WTC11 (cell line): ENCODE measurements around the gene ANK2. TPM values are rescaled to one million over a fixed set of nuclear protein-coding genes. Genes with fewer than 3 reads are reported as not detected.

Experiments used
- ATAC-seq: fragments of 200-7000 bp; cut with Tn5 transposase; 2 replicates; pipeline ENCODE4 v1.10.0; 2021; ENCODE audit warnings: mild to moderate bottlenecking, moderate library complexity
- CTCF ChIA-PET: fragments of 300-600 bp; sonication (Branson Sonifier 250); formaldehyde crosslinking; loops from one replicate; lab custom pipeline; 2021; ENCODE audit warnings: antibody characterized with exemption; lab: Charles Lee
- POLR2A ChIA-PET: fragments of 350-600 bp; sonication (Branson Sonifier 250); formaldehyde crosslinking; loops from one replicate; lab custom pipeline; 2021; ENCODE audit warnings: antibody characterized with exemption; lab: Charles Lee
- DNase-seq: peaks from one replicate; pipeline ENCODE4 v3.0.0; 2021; ENCODE audit warnings: low spot score
- H3K27ac Mint-ChIP-seq: 2 replicates; pipeline ENCODE4 v1.8.0; 2021; ENCODE audit warnings: mixed read lengths
- H3K27me3 Mint-ChIP-seq: 2 replicates; pipeline ENCODE4 v1.8.0; 2021; ENCODE audit warnings: low read depth, mild to moderate bottlenecking, moderate library complexity, mixed read lengths
- H3K36me3 Mint-ChIP-seq: 2 replicates; pipeline ENCODE4 v1.8.0; 2021; ENCODE audit warnings: mixed read lengths
- H3K4me1 Mint-ChIP-seq: 2 replicates; pipeline ENCODE4 v1.8.0; 2022; ENCODE audit warnings: mixed read lengths
- H3K4me3 Mint-ChIP-seq: 2 replicates; pipeline ENCODE4 v1.8.0; 2021; ENCODE audit warnings: mild to moderate bottlenecking, moderate library complexity, mixed read lengths
- H3K9me3 Mint-ChIP-seq: 2 replicates; pipeline ENCODE4 v1.8.0; 2021; ENCODE audit warnings: mixed read lengths
- CREB1 ChIP-seq: sonication (generic); formaldehyde crosslinking; IDR thresholded peaks from 2 replicates; pipeline ENCODE4 v1.8.0; 2023; ENCODE audit warnings: mild to moderate bottlenecking, missing genetic modification reagents
- ELF4 ChIP-seq: sonication (generic); formaldehyde crosslinking; IDR thresholded peaks from 2 replicates; pipeline ENCODE4 v1.8.1; 2022; ENCODE audit warnings: low read depth, mild to moderate bottlenecking, moderate library complexity, missing genetic modification reagents
- ESRRA ChIP-seq: sonication (generic); formaldehyde crosslinking; IDR thresholded peaks from 2 replicates; pipeline ENCODE4 v1.8.1; 2022; ENCODE audit warnings: mild to moderate bottlenecking, missing genetic modification reagents, borderline replicate concordance
- MYBL2 ChIP-seq: sonication (generic); formaldehyde crosslinking; IDR thresholded peaks from 2 replicates; pipeline ENCODE4 v1.8.1; 2023; ENCODE audit warnings: mild to moderate bottlenecking, moderate library complexity, missing genetic modification reagents
- SMAD3 ChIP-seq: sonication (generic); formaldehyde crosslinking; IDR thresholded peaks from 2 replicates; pipeline ENCODE4 v1.8.0; 2022; ENCODE audit warnings: missing genetic modification reagents, mild to moderate bottlenecking, borderline replicate concordance
- SOX15 ChIP-seq: fragments of 250-450 bp; sonication (Bioruptor Pico); IDR thresholded peaks from 2 replicates; pipeline ENCODE4 v1.9.0; 2021; ENCODE audit warnings: mild to moderate bottlenecking
- TEAD1 ChIP-seq: sonication (generic); formaldehyde crosslinking; IDR thresholded peaks from 2 replicates; pipeline ENCODE4 v1.8.0; 2022; ENCODE audit warnings: mild to moderate bottlenecking, missing genetic modification reagents
- total RNA-seq: library from RNA; stranded (reverse); gene quantifications from 3 replicates; pipeline ENCODE4 v1.2.3, GENCODE V29; 2021
- TF ChIP-seq, protein P1 (sequence below): sonication (generic); formaldehyde crosslinking; IDR thresholded peaks from 2 replicates; pipeline ENCODE4 v1.8.1; 2023; ENCODE audit warnings: mild to moderate bottlenecking, missing genetic modification reagents
- TF ChIP-seq, protein P2 (sequence below): fragments of 250-450 bp; sonication (Bioruptor Pico); IDR thresholded peaks from 2 replicates; pipeline ENCODE4 v1.8.0; 2021; ENCODE audit warnings: mild to moderate bottlenecking
- TF ChIP-seq, protein P3 (sequence below): sonication (generic); formaldehyde crosslinking; conservative IDR thresholded peaks from 2 replicates; pipeline ENCODE4 v1.8.1; 2023; ENCODE audit warnings: mild to moderate bottlenecking, low read depth, missing genetic modification reagents, moderate library complexity
- TF ChIP-seq, protein P4 (sequence below): sonication (generic); formaldehyde crosslinking; IDR thresholded peaks from 2 replicates; pipeline ENCODE4 v1.8.0; 2023; ENCODE audit warnings: missing genetic modification reagents, mild to moderate bottlenecking, borderline replicate concordance
- TF ChIP-seq, protein P5 (sequence below): sonication (generic); formaldehyde crosslinking; IDR thresholded peaks from 2 replicates; pipeline ENCODE4 v1.8.1; 2022; ENCODE audit warnings: missing genetic modification reagents, borderline replicate concordance
- TF ChIP-seq, protein P6 (sequence below): sonication (generic); formaldehyde crosslinking; IDR thresholded peaks from 2 replicates; pipeline ENCODE4 v1.8.1; 2023; ENCODE audit warnings: mild to moderate bottlenecking, missing genetic modification reagents
- TF ChIP-seq, protein P7 (sequence below): sonication (generic); formaldehyde crosslinking; IDR thresholded peaks from 2 replicates; pipeline ENCODE4 v1.8.0; 2022; ENCODE audit warnings: mild to moderate bottlenecking, missing genetic modification reagents
- TF ChIP-seq, protein P8 (sequence below): sonication (generic); formaldehyde crosslinking; IDR thresholded peaks from 2 replicates; pipeline ENCODE4 v1.8.0; 2022; ENCODE audit warnings: missing genetic modification reagents
- TF ChIP-seq, protein P9 (sequence below): sonication (generic); formaldehyde crosslinking; IDR thresholded peaks from 2 replicates; pipeline ENCODE4 v1.8.1; 2022; ENCODE audit warnings: low read depth, missing genetic modification reagents, borderline replicate concordance

Gene ANK2
- total RNA-seq, 1 experiment from 2014 or later, result 27.9 TPM

DNA sequence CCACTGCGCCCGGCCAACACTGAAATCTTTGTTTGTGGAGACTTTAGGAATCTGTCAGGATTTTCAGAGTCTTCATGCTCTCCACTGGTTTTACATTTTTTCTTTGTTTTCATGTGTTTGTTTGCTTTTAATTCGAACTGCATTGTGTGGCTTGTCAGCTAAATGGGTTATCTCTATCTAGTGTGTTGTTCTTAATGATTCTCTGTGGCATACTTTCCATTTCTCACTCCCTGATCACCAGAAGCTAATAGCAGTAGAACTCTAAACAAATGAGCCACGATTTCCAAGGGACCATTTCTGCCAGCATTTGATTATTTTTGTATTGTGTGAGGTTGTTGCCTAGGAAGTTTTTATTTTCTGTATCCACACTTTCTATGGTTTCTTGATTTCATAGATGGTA is 359.7 kb downstream of the ANK2 start (continued):
- TF ChIP-seq, protein P1, sequence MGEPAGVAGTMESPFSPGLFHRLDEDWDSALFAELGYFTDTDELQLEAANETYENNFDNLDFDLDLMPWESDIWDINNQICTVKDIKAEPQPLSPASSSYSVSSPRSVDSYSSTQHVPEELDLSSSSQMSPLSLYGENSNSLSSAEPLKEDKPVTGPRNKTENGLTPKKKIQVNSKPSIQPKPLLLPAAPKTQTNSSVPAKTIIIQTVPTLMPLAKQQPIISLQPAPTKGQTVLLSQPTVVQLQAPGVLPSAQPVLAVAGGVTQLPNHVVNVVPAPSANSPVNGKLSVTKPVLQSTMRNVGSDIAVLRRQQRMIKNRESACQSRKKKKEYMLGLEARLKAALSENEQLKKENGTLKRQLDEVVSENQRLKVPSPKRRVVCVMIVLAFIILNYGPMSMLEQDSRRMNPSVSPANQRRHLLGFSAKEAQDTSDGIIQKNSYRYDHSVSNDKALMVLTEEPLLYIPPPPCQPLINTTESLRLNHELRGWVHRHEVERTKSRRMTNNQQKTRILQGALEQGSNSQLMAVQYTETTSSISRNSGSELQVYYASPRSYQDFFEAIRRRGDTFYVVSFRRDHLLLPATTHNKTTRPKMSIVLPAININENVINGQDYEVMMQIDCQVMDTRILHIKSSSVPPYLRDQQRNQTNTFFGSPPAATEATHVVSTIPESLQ (CRISPR knock-in tag), result no peak
- TF ChIP-seq ELF4 (no peak), CREB1 (no peak), TEAD1 (CRISPR knock-in tag) (no peak)
- TF ChIP-seq, protein P2, sequence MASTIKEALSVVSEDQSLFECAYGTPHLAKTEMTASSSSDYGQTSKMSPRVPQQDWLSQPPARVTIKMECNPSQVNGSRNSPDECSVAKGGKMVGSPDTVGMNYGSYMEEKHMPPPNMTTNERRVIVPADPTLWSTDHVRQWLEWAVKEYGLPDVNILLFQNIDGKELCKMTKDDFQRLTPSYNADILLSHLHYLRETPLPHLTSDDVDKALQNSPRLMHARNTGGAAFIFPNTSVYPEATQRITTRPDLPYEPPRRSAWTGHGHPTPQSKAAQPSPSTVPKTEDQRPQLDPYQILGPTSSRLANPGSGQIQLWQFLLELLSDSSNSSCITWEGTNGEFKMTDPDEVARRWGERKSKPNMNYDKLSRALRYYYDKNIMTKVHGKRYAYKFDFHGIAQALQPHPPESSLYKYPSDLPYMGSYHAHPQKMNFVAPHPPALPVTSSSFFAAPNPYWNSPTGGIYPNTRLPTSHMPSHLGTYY (CRISPR knock-in tag), result no peak
- TF ChIP-seq, protein P3, sequence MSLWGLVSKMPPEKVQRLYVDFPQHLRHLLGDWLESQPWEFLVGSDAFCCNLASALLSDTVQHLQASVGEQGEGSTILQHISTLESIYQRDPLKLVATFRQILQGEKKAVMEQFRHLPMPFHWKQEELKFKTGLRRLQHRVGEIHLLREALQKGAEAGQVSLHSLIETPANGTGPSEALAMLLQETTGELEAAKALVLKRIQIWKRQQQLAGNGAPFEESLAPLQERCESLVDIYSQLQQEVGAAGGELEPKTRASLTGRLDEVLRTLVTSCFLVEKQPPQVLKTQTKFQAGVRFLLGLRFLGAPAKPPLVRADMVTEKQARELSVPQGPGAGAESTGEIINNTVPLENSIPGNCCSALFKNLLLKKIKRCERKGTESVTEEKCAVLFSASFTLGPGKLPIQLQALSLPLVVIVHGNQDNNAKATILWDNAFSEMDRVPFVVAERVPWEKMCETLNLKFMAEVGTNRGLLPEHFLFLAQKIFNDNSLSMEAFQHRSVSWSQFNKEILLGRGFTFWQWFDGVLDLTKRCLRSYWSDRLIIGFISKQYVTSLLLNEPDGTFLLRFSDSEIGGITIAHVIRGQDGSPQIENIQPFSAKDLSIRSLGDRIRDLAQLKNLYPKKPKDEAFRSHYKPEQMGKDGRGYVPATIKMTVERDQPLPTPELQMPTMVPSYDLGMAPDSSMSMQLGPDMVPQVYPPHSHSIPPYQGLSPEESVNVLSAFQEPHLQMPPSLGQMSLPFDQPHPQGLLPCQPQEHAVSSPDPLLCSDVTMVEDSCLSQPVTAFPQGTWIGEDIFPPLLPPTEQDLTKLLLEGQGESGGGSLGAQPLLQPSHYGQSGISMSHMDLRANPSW (CRISPR knock-in tag), result no peak
- TF ChIP-seq, protein P4, sequence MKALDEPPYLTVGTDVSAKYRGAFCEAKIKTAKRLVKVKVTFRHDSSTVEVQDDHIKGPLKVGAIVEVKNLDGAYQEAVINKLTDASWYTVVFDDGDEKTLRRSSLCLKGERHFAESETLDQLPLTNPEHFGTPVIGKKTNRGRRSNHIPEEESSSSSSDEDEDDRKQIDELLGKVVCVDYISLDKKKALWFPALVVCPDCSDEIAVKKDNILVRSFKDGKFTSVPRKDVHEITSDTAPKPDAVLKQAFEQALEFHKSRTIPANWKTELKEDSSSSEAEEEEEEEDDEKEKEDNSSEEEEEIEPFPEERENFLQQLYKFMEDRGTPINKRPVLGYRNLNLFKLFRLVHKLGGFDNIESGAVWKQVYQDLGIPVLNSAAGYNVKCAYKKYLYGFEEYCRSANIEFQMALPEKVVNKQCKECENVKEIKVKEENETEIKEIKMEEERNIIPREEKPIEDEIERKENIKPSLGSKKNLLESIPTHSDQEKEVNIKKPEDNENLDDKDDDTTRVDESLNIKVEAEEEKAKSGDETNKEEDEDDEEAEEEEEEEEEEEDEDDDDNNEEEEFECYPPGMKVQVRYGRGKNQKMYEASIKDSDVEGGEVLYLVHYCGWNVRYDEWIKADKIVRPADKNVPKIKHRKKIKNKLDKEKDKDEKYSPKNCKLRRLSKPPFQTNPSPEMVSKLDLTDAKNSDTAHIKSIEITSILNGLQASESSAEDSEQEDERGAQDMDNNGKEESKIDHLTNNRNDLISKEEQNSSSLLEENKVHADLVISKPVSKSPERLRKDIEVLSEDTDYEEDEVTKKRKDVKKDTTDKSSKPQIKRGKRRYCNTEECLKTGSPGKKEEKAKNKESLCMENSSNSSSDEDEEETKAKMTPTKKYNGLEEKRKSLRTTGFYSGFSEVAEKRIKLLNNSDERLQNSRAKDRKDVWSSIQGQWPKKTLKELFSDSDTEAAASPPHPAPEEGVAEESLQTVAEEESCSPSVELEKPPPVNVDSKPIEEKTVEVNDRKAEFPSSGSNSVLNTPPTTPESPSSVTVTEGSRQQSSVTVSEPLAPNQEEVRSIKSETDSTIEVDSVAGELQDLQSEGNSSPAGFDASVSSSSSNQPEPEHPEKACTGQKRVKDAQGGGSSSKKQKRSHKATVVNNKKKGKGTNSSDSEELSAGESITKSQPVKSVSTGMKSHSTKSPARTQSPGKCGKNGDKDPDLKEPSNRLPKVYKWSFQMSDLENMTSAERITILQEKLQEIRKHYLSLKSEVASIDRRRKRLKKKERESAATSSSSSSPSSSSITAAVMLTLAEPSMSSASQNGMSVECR (CRISPR knock-in tag), result no peak
- TF ChIP-seq, protein P5, sequence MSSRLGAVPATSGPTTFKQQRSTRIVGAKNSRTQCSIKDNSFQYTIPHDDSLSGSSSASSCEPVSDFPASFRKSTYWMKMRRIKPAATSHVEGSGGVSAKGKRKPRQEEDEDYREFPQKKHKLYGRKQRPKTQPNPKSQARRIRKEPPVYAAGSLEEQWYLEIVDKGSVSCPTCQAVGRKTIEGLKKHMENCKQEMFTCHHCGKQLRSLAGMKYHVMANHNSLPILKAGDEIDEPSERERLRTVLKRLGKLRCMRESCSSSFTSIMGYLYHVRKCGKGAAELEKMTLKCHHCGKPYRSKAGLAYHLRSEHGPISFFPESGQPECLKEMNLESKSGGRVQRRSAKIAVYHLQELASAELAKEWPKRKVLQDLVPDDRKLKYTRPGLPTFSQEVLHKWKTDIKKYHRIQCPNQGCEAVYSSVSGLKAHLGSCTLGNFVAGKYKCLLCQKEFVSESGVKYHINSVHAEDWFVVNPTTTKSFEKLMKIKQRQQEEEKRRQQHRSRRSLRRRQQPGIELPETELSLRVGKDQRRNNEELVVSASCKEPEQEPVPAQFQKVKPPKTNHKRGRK (CRISPR knock-in tag), result no peak
- TF ChIP-seq, protein P6, sequence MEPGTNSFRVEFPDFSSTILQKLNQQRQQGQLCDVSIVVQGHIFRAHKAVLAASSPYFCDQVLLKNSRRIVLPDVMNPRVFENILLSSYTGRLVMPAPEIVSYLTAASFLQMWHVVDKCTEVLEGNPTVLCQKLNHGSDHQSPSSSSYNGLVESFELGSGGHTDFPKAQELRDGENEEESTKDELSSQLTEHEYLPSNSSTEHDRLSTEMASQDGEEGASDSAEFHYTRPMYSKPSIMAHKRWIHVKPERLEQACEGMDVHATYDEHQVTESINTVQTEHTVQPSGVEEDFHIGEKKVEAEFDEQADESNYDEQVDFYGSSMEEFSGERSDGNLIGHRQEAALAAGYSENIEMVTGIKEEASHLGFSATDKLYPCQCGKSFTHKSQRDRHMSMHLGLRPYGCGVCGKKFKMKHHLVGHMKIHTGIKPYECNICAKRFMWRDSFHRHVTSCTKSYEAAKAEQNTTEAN (CRISPR knock-in tag), result no peak

DNA sequence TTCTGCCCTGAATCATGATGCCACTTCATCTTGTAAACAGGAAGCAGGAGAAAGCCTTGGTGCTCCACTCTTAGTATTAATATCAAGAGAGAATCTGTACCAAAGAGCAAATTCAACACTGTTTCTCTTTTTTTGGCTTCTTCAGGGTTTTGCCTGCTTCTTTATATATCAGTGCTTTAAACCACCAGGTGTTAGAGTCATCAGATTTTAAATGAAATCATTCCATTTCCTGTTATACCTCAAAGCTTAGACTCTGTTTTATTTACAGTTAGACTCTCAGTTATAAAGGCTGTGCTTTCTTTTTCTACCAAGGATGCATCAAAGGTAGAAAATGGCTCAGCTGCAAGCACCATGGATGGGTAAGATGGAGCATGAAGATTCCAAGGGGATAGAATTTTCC is 361.2 kb downstream of the ANK2 start:
- POLR2A ChIA-PET, result no interaction called here
- Mint-ChIP-seq H3K27ac (no peak overlapping the region), H3K27me3 (no peaks in the 10 kb centered on the region), H3K4me1 (peaks cover 24% of the 10 kb centered on the region), H3K36me3 (no peaks in the 10 kb centered on the region), H3K4me3 (no peak overlapping the region), H3K9me3 (peaks cover 6% of the 10 kb centered on the region; the same call in 1 of the 2 replicates)
- CTCF ChIA-PET, result no interaction called here
- ATAC-seq, result no peak
- no peak for DNase-seq
- TF ChIP-seq SOX15 (CRISPR knock-in tag) (no peak), MYBL2 (no peak), ESRRA (CRISPR knock-in tag) (no peak), SMAD3 (no peak)
- TF ChIP-seq, protein P7, sequence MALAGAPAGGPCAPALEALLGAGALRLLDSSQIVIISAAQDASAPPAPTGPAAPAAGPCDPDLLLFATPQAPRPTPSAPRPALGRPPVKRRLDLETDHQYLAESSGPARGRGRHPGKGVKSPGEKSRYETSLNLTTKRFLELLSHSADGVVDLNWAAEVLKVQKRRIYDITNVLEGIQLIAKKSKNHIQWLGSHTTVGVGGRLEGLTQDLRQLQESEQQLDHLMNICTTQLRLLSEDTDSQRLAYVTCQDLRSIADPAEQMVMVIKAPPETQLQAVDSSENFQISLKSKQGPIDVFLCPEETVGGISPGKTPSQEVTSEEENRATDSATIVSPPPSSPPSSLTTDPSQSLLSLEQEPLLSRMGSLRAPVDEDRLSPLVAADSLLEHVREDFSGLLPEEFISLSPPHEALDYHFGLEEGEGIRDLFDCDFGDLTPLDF (CRISPR knock-in tag), result no peak
- TF ChIP-seq, protein P8, sequence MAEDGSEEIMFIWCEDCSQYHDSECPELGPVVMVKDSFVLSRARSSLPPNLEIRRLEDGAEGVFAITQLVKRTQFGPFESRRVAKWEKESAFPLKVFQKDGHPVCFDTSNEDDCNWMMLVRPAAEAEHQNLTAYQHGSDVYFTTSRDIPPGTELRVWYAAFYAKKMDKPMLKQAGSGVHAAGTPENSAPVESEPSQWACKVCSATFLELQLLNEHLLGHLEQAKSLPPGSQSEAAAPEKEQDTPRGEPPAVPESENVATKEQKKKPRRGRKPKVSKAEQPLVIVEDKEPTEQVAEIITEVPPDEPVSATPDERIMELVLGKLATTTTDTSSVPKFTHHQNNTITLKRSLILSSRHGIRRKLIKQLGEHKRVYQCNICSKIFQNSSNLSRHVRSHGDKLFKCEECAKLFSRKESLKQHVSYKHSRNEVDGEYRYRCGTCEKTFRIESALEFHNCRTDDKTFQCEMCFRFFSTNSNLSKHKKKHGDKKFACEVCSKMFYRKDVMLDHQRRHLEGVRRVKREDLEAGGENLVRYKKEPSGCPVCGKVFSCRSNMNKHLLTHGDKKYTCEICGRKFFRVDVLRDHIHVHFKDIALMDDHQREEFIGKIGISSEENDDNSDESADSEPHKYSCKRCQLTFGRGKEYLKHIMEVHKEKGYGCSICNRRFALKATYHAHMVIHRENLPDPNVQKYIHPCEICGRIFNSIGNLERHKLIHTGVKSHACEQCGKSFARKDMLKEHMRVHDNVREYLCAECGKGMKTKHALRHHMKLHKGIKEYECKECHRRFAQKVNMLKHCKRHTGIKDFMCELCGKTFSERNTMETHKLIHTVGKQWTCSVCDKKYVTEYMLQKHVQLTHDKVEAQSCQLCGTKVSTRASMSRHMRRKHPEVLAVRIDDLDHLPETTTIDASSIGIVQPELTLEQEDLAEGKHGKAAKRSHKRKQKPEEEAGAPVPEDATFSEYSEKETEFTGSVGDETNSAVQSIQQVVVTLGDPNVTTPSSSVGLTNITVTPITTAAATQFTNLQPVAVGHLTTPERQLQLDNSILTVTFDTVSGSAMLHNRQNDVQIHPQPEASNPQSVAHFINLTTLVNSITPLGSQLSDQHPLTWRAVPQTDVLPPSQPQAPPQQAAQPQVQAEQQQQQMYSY (CRISPR knock-in tag), result no peak
- TF ChIP-seq, protein P9, sequence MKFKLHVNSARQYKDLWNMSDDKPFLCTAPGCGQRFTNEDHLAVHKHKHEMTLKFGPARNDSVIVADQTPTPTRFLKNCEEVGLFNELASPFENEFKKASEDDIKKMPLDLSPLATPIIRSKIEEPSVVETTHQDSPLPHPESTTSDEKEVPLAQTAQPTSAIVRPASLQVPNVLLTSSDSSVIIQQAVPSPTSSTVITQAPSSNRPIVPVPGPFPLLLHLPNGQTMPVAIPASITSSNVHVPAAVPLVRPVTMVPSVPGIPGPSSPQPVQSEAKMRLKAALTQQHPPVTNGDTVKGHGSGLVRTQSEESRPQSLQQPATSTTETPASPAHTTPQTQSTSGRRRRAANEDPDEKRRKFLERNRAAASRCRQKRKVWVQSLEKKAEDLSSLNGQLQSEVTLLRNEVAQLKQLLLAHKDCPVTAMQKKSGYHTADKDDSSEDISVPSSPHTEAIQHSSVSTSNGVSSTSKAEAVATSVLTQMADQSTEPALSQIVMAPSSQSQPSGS (CRISPR knock-in tag), result no peak
